Peyer's patch (tissue), 4 donors: Measurements from ENCODE around the gene FXYD3.

Source experiments
- POLR2A ChIP-seq, 2 donors: fragments of 450-650 bp; IDR thresholded peaks; one replicate each; pipeline ENCODE4 v1.5.1; 2017; ENCODE audit warnings: antibody characterized with exemption in 2 of 2, mild to moderate bottlenecking in 2 of 2, moderate library complexity in 2 of 2
- TF ChIP-seq, protein P1 (sequence below), 6 experiments: fragments of 450-650 bp in 4 of 6; fragments of 200-600 bp in 2 of 6; sonication (generic) in 1 of 6; IDR thresholded peaks; one replicate each; pipeline ENCODE4 v1.5.1; 2017 to 2019; ENCODE audit warnings: antibody characterized with exemption in 6 of 6, mild to moderate bottlenecking in 3 of 6, moderate library complexity in 1 of 6

DNA sequence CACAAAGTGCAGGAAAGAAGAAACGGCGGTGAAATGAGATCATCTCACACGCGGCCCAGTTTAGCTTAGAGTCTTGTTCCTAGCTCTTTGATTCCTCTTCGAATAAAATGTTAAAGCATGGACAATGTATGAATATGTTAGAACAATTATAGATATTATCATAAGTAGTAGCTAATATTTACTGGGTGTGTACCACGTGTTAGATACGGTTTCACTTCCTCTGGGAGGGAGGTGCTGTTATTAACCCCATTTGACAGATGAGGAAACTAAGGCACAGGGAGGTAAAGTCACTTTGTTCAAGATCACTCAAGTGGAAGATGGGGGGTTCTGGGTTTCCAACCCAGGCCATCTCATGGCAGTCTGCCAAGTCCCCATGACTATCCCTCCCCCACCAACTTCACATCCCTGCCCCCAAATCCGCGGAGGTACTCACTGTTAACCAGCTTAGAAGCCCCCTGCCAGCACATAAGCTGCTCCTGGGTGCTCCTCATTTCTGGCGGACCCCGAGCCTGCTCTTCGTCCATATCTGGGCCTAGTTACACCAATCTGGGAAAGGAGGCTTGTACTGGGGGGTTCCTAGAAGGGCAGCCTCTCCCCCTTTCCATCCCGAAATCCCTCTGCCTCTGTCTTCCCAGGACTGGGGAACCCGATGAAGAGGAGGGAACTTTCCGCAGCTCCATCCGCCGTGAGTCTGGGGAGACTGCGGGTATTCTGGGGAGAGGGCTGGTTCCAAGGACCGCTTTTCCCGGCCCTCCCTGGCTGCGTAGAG, 26.4 kb downstream of the FXYD3 start:
- TF ChIP-seq, protein P1, sequence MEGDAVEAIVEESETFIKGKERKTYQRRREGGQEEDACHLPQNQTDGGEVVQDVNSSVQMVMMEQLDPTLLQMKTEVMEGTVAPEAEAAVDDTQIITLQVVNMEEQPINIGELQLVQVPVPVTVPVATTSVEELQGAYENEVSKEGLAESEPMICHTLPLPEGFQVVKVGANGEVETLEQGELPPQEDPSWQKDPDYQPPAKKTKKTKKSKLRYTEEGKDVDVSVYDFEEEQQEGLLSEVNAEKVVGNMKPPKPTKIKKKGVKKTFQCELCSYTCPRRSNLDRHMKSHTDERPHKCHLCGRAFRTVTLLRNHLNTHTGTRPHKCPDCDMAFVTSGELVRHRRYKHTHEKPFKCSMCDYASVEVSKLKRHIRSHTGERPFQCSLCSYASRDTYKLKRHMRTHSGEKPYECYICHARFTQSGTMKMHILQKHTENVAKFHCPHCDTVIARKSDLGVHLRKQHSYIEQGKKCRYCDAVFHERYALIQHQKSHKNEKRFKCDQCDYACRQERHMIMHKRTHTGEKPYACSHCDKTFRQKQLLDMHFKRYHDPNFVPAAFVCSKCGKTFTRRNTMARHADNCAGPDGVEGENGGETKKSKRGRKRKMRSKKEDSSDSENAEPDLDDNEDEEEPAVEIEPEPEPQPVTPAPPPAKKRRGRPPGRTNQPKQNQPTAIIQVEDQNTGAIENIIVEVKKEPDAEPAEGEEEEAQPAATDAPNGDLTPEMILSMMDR (IDR thresholded peaks at IDR 0.05), result no peak
- TF ChIP-seq POLR2A (IDR thresholded peaks at IDR 0.05), result no peak
